Measurements from ENCODE around the gene ECHDC3. TPM values are rescaled to one million over a fixed set of nuclear protein-coding genes. Genes with fewer than 3 reads are reported as not detected.

The ECHDC3 gene
- total and polyA plus RNA-seq, 2 of the 13 experiments (the other 11 are each of a cell fraction or from before 2014, with no cell fraction given): not detected

GRCh38 chr10:11699550-11700097 is 42.6 kb upstream of the ECHDC3 start (continued):
- no peak for TF ChIP-seq ZNF577 (CRISPR knock-in tag; IDR thresholded peaks at IDR 0.05; ENCODE audit: borderline replicate concordance, low read depth)
- TF ChIP-seq ZNF589 (CRISPR knock-in tag; conservative IDR thresholded peaks at IDR 0.05): no peak
- peak; percentile 41; the same call in 1 of the 2 replicates for TF ChIP-seq NFATC3 (CRISPR knock-in tag; IDR thresholded peaks at IDR 0.05)
- peak; percentile 92 for TF ChIP-seq CBFB (CRISPR knock-in tag; IDR thresholded peaks at IDR 0.05)
- TF ChIP-seq ZNF784 (CRISPR knock-in tag; IDR thresholded peaks at IDR 0.05; ENCODE audit: borderline replicate concordance): peak; percentile 87
- 0 out of 2 replicates have a peak, but pooled peaks have one; percentile 75 for TF ChIP-seq ZNF138 (CRISPR knock-in tag; IDR thresholded peaks at IDR 0.05; ENCODE audit: low read depth)
- peak; percentile 78; the same call in 1 of the 2 replicates for TF ChIP-seq KLF6 (CRISPR knock-in tag; IDR thresholded peaks at IDR 0.05)
- TF ChIP-seq KMT2B (CRISPR knock-in tag; IDR thresholded peaks at IDR 0.05): peak; percentile 51; the same call in 1 of the 2 replicates
- TF ChIP-seq SATB2 (CRISPR knock-in tag; IDR thresholded peaks at IDR 0.05): no peak
- TF ChIP-seq FOXK1 (CRISPR knock-in tag; IDR thresholded peaks at IDR 0.05; ENCODE audit: borderline replicate concordance, low read depth): peak; percentile 68; the same call in 1 of the 2 replicates
- no peak for TF ChIP-seq ISX (CRISPR knock-in tag; conservative IDR thresholded peaks at IDR 0.05)
- TF ChIP-seq CBX1 (IDR thresholded peaks at IDR 0.05; ENCODE audit: low read depth): peak; percentile 93
- peak; percentile 96 for TF ChIP-seq MED1 (CRISPR knock-in tag; IDR thresholded peaks at IDR 0.05)
- TF ChIP-seq HDAC6 (IDR thresholded peaks at IDR 0.05; ENCODE audit: low read depth, low read length): no peak
- no peak for TF ChIP-seq ZUFSP (CRISPR knock-in tag; IDR thresholded peaks at IDR 0.05; ENCODE audit: borderline replicate concordance)
- TF ChIP-seq FOXO4 (CRISPR knock-in tag; conservative IDR thresholded peaks at IDR 0.05): no peak
- TF ChIP-seq E2F5 (CRISPR knock-in tag; conservative IDR thresholded peaks at IDR 0.05): no peak
- peak; percentile 77 for TF ChIP-seq ZFP91 (CRISPR knock-in tag; IDR thresholded peaks at IDR 0.05; ENCODE audit: borderline replicate concordance)
- peak; percentile 94; the same call in 1 of the 2 replicates for TF ChIP-seq CHD4 (IDR thresholded peaks at IDR 0.05; ENCODE audit: borderline replicate concordance, low read length)
- peak; percentile 81 for TF ChIP-seq ZSCAN25 (CRISPR knock-in tag; IDR thresholded peaks at IDR 0.05)
- peak; percentile 71 for TF ChIP-seq CEBPG (CRISPR knock-in tag; IDR thresholded peaks at IDR 0.05)
- TF ChIP-seq ZNF724P (CRISPR knock-in tag; IDR thresholded peaks at IDR 0.05; ENCODE audit: borderline replicate concordance): no peak
- no peak for TF ChIP-seq RARG (CRISPR knock-in tag; IDR thresholded peaks at IDR 0.05; ENCODE audit: low read depth)
- peak; percentile 84 for TF ChIP-seq HOXD1 (CRISPR knock-in tag; IDR thresholded peaks at IDR 0.05)

Measured in HepG2 (cell line).